HEK293T (cell line): ENCODE measurements around the gene GPT2.

Experiments
- ELF4 ChIP-seq: fragments of 450-650 bp; IDR thresholded peaks from 2 replicates; pipeline ENCODE4 v1.6.1; 2017; ENCODE audit warnings: antibody characterized with exemption
- FOXM1 ChIP-seq: fragments of 450-650 bp; IDR thresholded peaks from 2 replicates; pipeline ENCODE4 v1.6.1; 2017; ENCODE audit warnings: mild to moderate bottlenecking, borderline replicate concordance
- HDGF ChIP-seq: fragments of 450-650 bp; IDR thresholded peaks from 2 replicates; pipeline ENCODE4 v1.6.1; 2017; ENCODE audit warnings: antibody characterized with exemption, borderline replicate concordance
- SP1 ChIP-seq: fragments of 450-650 bp; IDR thresholded peaks from 2 replicates; pipeline ENCODE4 v1.6.1; 2017
- SUZ12 ChIP-seq: fragments of 450-650 bp; IDR thresholded peaks from 2 replicates; pipeline ENCODE4 v1.6.1; 2016; ENCODE audit warnings: mild to moderate bottlenecking
- TARDBP ChIP-seq: fragments of 450-650 bp; IDR thresholded peaks from 2 replicates; pipeline ENCODE4 v1.6.1; 2016
- ZNF384 ChIP-seq: fragments of 450-650 bp; IDR thresholded peaks from 2 replicates; pipeline ENCODE4 v1.6.1; 2016

DNA sequence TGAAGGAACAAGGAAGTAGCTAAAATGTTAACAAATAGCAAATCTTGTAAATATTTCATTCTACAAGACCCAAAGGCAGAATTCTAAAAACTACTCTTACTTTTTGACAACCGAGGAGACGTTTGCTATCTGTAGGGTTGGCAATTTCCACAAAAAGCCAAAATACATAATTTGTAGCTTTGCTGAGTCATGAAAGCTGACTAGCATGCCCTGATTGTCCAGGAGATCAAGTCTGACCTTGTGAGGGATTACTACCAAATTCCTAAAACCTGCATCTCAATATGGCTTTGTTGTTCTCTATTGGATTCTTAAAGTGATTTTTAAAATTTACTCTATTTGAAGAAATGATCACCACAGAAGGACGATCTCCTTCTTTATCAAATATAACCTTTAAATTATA, 78.5 kb downstream of the GPT2 start:
- TF ChIP-seq TARDBP (no peak), SUZ12 (no peak), ELF4 (no peak), FOXM1 (no peak), HDGF (no peak), ZNF384 (no peak), SP1 (no peak)
